ENCODE data around the gene IL20RB. TPM values are rescaled to one million over a fixed set of nuclear protein-coding genes. Genes with fewer than 3 reads are reported as not detected.
"Not testable (repeated sequence)": the region's sequence is repeated elsewhere in the genome, so short reads cannot be mapped to it uniquely, and the experiment has no call there.

IL20RB gene
- total RNA-seq, 3 donors from 2014 or later = 0.60 to 1.7 (median 1.2) TPM

DNA sequence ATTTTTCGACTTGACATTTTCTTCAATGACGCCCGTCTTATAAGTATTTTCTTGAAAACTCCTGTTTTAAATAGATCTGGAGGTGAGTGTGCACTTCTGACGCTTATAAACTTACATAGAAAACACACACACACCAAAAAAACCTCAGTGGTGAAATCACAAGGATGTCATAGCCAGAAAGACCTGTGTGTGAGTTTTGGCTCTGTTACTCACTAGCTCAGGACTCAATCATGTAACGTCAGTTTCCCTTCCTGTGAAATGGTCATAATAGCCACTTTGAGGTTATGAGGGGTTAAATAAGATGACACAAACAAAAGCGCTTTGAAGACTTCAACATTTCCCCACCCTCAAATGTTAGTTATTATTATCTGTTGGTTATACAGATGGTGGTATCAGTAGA lies 1.8 kb downstream of the IL20RB start:
- TF ChIP-seq, protein P1, sequence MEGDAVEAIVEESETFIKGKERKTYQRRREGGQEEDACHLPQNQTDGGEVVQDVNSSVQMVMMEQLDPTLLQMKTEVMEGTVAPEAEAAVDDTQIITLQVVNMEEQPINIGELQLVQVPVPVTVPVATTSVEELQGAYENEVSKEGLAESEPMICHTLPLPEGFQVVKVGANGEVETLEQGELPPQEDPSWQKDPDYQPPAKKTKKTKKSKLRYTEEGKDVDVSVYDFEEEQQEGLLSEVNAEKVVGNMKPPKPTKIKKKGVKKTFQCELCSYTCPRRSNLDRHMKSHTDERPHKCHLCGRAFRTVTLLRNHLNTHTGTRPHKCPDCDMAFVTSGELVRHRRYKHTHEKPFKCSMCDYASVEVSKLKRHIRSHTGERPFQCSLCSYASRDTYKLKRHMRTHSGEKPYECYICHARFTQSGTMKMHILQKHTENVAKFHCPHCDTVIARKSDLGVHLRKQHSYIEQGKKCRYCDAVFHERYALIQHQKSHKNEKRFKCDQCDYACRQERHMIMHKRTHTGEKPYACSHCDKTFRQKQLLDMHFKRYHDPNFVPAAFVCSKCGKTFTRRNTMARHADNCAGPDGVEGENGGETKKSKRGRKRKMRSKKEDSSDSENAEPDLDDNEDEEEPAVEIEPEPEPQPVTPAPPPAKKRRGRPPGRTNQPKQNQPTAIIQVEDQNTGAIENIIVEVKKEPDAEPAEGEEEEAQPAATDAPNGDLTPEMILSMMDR (IDR thresholded peaks at IDR 0.05) = no peak
- ATAC-seq (no peak), DNase-seq (no peak)
- H3K9me3 ChIP-seq = no peaks in the 10 kb centered on the region
- H3K4me3 ChIP-seq = no peak overlapping the region
- H3K36me3 ChIP-seq (ENCODE audit: low read depth) = no peaks in the 10 kb centered on the region
- intact Hi-C loops (cut with DNase I, micrococcal nuclease) = no loop called here
- peaks cover 11% of the 10 kb centered on the region for H3K4me1 ChIP-seq (ENCODE audit: low read depth)

DNA sequence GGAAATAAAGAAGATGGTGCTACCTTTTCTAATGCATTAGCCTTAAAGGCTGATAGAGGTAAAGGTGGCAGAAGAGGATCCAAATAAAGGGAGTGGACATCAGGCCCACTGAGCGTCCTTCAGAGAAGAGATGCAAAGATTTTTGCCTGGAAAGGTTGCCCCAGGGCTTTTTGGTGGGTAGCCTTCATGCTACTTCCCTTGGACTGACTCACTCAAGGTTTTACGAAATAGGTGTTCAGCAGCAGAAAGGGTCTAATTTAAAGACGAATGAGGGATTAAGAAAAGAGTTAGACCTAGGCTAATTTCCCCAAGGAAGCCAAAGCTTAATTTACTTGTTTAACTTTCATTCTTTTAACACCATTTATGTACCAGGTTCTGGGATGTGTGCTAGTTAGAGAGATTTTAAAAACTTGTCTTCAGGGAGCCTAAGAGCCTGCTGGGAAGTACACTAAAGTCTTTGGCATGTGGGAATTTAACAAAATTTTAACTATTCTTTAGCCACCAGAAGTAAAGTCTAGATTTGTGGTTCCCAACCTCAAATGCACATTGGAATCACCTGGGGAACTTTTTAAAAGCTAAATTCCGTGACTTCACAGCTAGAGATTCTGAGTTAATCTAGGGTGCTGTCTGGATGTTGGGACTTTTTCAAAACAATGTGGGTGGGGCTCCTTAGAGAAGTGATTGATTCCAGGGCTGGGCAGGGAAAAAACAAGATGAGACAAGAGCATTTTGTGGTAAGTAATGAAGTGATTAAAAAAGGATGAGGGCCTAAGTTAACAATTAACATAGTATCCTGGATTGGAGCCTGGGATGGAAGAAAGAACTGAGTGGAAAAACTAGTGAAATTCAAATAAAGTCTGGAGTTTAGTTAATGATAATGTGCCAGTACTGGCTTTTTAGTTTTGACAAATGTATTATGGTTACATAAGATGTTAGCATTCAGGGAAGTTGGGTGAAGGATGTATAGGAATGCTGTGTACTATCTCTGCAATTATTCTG lies 3.4 kb downstream of the IL20RB start:
- DNase-seq (no peak), ATAC-seq (no peak)
- TF ChIP-seq, protein P1 (IDR thresholded peaks at IDR 0.05) = no peak
- intact Hi-C loops (cut with DNase I, micrococcal nuclease) = no loop called here
- H3K4me3 ChIP-seq = no peak overlapping the region
- no peaks in the 10 kb centered on the region for H3K9me3 ChIP-seq
- no peaks in the 10 kb centered on the region for H3K36me3 ChIP-seq (ENCODE audit: low read depth)
- H3K4me1 ChIP-seq (ENCODE audit: low read depth) = peaks cover 2% of the 10 kb centered on the region

DNA sequence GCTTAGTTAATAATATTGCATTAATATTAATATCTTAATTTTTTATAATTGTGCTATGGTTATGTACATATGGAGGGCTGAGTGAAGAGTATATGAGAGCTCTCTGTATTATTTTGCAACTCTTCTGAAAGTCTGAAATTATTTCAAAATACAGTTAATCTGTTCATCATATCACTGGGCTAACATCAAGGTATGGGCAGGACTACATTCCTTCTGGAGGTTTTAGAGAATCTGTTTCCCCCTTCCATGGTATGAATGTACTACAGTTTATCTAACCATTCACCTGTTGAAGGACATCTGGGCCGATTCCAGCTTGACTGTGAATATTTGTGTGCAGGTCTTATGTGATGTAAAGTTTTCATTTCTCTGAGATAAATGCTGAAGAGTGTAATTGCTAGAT lies 5.1 kb downstream of the IL20RB start:
- Histone ChIP-seq H3K4me3 (no peak overlapping the region), H3K4me1 (ENCODE audit: low read depth) (no peaks in the 10 kb centered on the region), H3K9me3 (no peaks in the 10 kb centered on the region), H3K36me3 (ENCODE audit: low read depth) (no peaks in the 10 kb centered on the region)
- intact Hi-C loops (cut with DNase I, micrococcal nuclease) = no loop called here
- DNase-seq (no peak), ATAC-seq (no peak)
- TF ChIP-seq, protein P1 (IDR thresholded peaks at IDR 0.05) = no peak

DNA sequence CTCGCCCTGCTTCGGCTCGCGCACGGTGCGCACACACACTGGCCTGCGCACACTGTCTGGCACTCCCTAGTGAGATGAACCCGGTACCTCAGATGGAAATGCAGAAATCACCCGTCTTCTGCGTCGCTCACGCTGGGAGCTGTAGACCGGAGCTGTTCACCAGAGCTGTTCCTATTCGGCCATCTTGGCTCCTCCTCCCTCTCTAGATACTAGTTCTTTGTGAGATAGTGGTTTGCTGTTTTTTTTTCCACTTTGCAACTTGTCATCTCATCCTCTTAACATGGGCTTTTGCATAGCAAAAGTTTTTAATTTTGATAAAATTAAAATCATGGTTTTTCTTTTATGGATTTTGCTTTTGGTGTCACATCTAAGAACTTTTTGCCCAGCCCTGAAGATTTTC lies 11.8 kb downstream of the IL20RB start:
- H3K9me3 ChIP-seq; H3K4me3 ChIP-seq; intact Hi-C loops (cut with DNase I, micrococcal nuclease); ATAC-seq; H3K36me3 ChIP-seq (ENCODE audit: low read depth); H3K4me1 ChIP-seq (ENCODE audit: low read depth); DNase-seq: not testable (repeated sequence)

DNA sequence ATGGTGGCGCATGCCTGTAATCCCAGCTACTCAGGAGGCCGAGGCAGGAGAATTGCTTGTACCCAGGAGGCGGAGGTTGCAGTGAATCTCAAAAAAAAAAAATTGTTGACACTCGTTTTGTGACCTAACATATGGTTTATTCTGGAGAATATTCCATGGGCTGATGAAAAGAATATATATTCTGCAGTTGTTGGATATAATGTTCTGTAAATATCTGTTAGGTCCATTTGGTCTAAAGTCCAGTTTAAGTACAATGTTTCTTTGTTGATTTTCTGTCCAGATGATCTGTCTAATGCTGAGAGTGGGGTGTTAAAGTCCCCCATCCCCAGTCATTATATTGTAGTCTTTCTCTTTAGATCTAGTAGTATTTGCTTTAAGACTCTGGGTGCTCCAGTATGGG lies 15.6 kb downstream of the IL20RB start:
- ATAC-seq = no peak
- H3K36me3 ChIP-seq (ENCODE audit: low read depth) = no peaks in the 10 kb centered on the region
- DNase-seq = no peak
- intact Hi-C loops (cut with DNase I, micrococcal nuclease) = no loop called here
- H3K4me1 ChIP-seq (ENCODE audit: low read depth) = no peaks in the 10 kb centered on the region
- TF ChIP-seq, protein P1 (IDR thresholded peaks at IDR 0.05) = no peak
- no peak overlapping the region for H3K4me3 ChIP-seq
- H3K9me3 ChIP-seq = peaks cover 10% of the 10 kb centered on the region

DNA sequence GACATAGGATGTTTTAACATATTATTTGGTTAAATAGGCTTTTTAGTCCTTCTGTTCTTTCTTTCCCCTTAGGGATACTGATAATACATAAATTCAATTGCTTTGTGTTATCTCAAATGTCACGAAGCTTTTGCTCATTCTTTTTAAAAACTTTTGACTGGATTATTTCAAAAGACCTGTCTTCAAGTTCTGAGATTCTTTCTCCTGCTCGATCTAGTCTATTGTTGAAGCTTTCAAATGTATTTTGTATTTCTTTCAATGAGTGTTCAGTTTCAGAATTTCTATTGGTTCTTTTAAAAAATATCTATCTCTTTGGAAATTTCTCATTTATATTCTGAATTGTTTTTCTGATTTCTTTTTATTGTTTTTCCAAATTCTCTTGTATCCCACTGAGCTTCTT lies 16.9 kb downstream of the IL20RB start:
- intact Hi-C loops (cut with DNase I, micrococcal nuclease) = no loop called here
- TF ChIP-seq, protein P1 (IDR thresholded peaks at IDR 0.05) = no peak
- H3K4me1 ChIP-seq (ENCODE audit: low read depth) = no peaks in the 10 kb centered on the region
- DNase-seq (no peak), ATAC-seq (no peak)
- H3K36me3 ChIP-seq (ENCODE audit: low read depth) = no peaks in the 10 kb centered on the region
- no peak overlapping the region for H3K4me3 ChIP-seq
- peaks cover 10% of the 10 kb centered on the region for H3K9me3 ChIP-seq

All from mucosa of descending colon (tissue), 3 donors.